ENCODE data around the gene PRRX1. TPM values are rescaled to one million over a fixed set of nuclear protein-coding genes. Genes with fewer than 3 reads are reported as not detected.
A peak's percentile ranks its signal among the peaks of the same experiment; 100 is the strongest.

Gene PRRX1
- total and polyA plus RNA-seq, 4 donors: 7.7 to 37.5 (median 13.9) TPM

GRCh38 chr1:170700842-170701615 is 37.1 kb downstream of the PRRX1 start:
- Histone ChIP-seq H3K9ac (ENCODE audit: insufficient read depth in 1 of 2, low read length in 2 of 2) (no peak overlapping the region), H3K36me3 (ENCODE audit: control insufficient read depth in 4 of 4, insufficient read depth in 4 of 4, low read length in 4 of 4) (no peaks in the 10 kb centered on the region), H3K27ac (ENCODE audit: low read depth in 1 of 2, low read length in 1 of 2) (peak overlapping the region in 1 of 2 donors; percentile 16), H3K27me3 (ENCODE audit: control insufficient read depth in 3 of 3, insufficient read depth in 3 of 3, low read length in 2 of 3) (no peaks in the 10 kb centered on the region), H3K4me3 (no peak overlapping the region), H3K4me1 (ENCODE audit: control insufficient read depth in 5 of 5, insufficient read depth in 5 of 5, low read length in 5 of 5) (peaks cover 0 to 20% (median 0%) of the 10 kb centered on the region in 5 donors), H3K9me3 (ENCODE audit: control insufficient read depth in 4 of 4, insufficient read depth in 3 of 4, low read length in 3 of 4) (no peaks in the 10 kb centered on the region)
- TF ChIP-seq, protein P1, sequence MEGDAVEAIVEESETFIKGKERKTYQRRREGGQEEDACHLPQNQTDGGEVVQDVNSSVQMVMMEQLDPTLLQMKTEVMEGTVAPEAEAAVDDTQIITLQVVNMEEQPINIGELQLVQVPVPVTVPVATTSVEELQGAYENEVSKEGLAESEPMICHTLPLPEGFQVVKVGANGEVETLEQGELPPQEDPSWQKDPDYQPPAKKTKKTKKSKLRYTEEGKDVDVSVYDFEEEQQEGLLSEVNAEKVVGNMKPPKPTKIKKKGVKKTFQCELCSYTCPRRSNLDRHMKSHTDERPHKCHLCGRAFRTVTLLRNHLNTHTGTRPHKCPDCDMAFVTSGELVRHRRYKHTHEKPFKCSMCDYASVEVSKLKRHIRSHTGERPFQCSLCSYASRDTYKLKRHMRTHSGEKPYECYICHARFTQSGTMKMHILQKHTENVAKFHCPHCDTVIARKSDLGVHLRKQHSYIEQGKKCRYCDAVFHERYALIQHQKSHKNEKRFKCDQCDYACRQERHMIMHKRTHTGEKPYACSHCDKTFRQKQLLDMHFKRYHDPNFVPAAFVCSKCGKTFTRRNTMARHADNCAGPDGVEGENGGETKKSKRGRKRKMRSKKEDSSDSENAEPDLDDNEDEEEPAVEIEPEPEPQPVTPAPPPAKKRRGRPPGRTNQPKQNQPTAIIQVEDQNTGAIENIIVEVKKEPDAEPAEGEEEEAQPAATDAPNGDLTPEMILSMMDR (IDR thresholded peaks at IDR 0.05; ENCODE audit: control extremely low read depth, extremely low read depth): no peak
- DNase-seq (no peak), ATAC-seq (ENCODE audit: insufficient read depth, low FRiP score) (no peak)
- WGBS, 2 donors: 86 to 96% methylated on average over 1 of the region's 1 CpG

GRCh38 chr1:170701962-170702361 is 38.0 kb downstream of the PRRX1 start:
- WGBS, 2 donors: 90 to 95% methylated on average over 12 of the region's 12 CpGs
- H3K9me3 ChIP-seq (ENCODE audit: control insufficient read depth in 4 of 4, insufficient read depth in 3 of 4, low read length in 3 of 4): peaks cover 0 to 3% (median 0%) of the 10 kb centered on the region in 4 donors
- no peaks in the 10 kb centered on the region for H3K36me3 ChIP-seq (ENCODE audit: control insufficient read depth in 4 of 4, insufficient read depth in 4 of 4, low read length in 4 of 4)
- H3K9ac ChIP-seq (ENCODE audit: insufficient read depth in 1 of 2, low read length in 2 of 2): no peak overlapping the region
- H3K4me1 ChIP-seq (ENCODE audit: control insufficient read depth in 5 of 5, insufficient read depth in 5 of 5, low read length in 5 of 5): peaks cover 0 to 18% (median 0%) of the 10 kb centered on the region in 5 donors
- H3K27ac ChIP-seq (ENCODE audit: low read depth in 1 of 2, low read length in 1 of 2): no peak overlapping the region
- ATAC-seq (ENCODE audit: insufficient read depth, low FRiP score): no peak
- H3K27me3 ChIP-seq (ENCODE audit: control insufficient read depth in 3 of 3, insufficient read depth in 3 of 3, low read length in 2 of 3): no peaks in the 10 kb centered on the region
- no peak for DNase-seq
- TF ChIP-seq, protein P1 (IDR thresholded peaks at IDR 0.05; ENCODE audit: control extremely low read depth, extremely low read depth): no peak
- no peak overlapping the region for H3K4me3 ChIP-seq

- Histone ChIP-seq H3K9me3 (ENCODE audit: control insufficient read depth in 4 of 4, insufficient read depth in 3 of 4, low read length in 3 of 4) (peaks cover 0 to 3% (median 0%) of the 10 kb centered on the region in 4 donors), H3K27ac (ENCODE audit: low read depth in 1 of 2, low read length in 1 of 2) (no peak overlapping the region), H3K4me1 (ENCODE audit: control insufficient read depth in 5 of 5, insufficient read depth in 5 of 5, low read length in 5 of 5) (peaks cover 0 to 11% (median 0%) of the 10 kb centered on the region in 5 donors), H3K9ac (ENCODE audit: insufficient read depth in 1 of 2, low read length in 2 of 2) (no peak overlapping the region), H3K27me3 (ENCODE audit: control insufficient read depth in 3 of 3, insufficient read depth in 3 of 3, low read length in 2 of 3) (no peaks in the 10 kb centered on the region), H3K4me3 (no peak overlapping the region), H3K36me3 (ENCODE audit: control insufficient read depth in 4 of 4, insufficient read depth in 4 of 4, low read length in 4 of 4) (no peaks in the 10 kb centered on the region)
- 86 to 89% methylated on average over 2 of the region's 2 CpGs for WGBS, 2 donors
- TF ChIP-seq, protein P1 (IDR thresholded peaks at IDR 0.05; ENCODE audit: control extremely low read depth, extremely low read depth): no peak
- DNase-seq (no peak), ATAC-seq (ENCODE audit: insufficient read depth, low FRiP score) (no peak)
Observed at GRCh38 chr1:170703591-170703990, 39.7 kb downstream of the PRRX1 start.
